HEK293 (cell line): Measurements from ENCODE around the gene PRKCD.

Experiments
- BCL6B ChIP-seq: fragments of 450-650 bp; formaldehyde crosslinking; IDR thresholded peaks from 2 replicates; pipeline ENCODE4 v1.5.1; 2017; ENCODE audit warnings: missing biosample characterization, missing genetic modification characterization
- SETDB1 ChIP-seq: IDR thresholded peaks from one replicate; pipeline ENCODE4 v1.6.1; 2017; ENCODE audit warnings: mild to moderate bottlenecking, low read length, moderate library complexity, mixed read lengths; ENCODE audit not compliant: insufficient read length
- ZBTB1 ChIP-seq: fragments of 450-650 bp; formaldehyde crosslinking; IDR thresholded peaks from 2 replicates; pipeline ENCODE4 v1.5.1; 2016; ENCODE audit warnings: missing biosample characterization, missing genetic modification characterization
- ZBTB21 ChIP-seq: fragments of 450-650 bp; formaldehyde crosslinking; IDR thresholded peaks from 2 replicates; pipeline ENCODE4 v1.5.1; 2017; ENCODE audit warnings: missing biosample characterization, missing genetic modification characterization
- ZFP37 ChIP-seq: fragments of 450-650 bp; formaldehyde crosslinking; IDR thresholded peaks from 2 replicates; pipeline ENCODE4 v1.5.1; 2016; ENCODE audit warnings: missing biosample characterization, missing genetic modification characterization
- ZNF184 ChIP-seq: fragments of 450-650 bp; IDR thresholded peaks from 2 replicates; pipeline ENCODE4 v1.5.1; 2018; ENCODE audit warnings: missing biosample characterization, mild to moderate bottlenecking, missing genetic modification characterization
- ZNF19 ChIP-seq: fragments of 450-650 bp; formaldehyde crosslinking; IDR thresholded peaks from 2 replicates; pipeline ENCODE4; 2016; ENCODE audit warnings: missing biosample characterization, missing genetic modification characterization, low read depth
- ZNF600 ChIP-seq: fragments of 450-650 bp; formaldehyde crosslinking; IDR thresholded peaks from 2 replicates; pipeline ENCODE4 v1.5.1; 2016; ENCODE audit warnings: missing biosample characterization, missing genetic modification characterization
- ZNF639 ChIP-seq: fragments of 450-650 bp; formaldehyde crosslinking; IDR thresholded peaks from 2 replicates; pipeline ENCODE4 v1.5.1; 2016; ENCODE audit warnings: missing biosample characterization, missing genetic modification characterization
- ZNF670 ChIP-seq: fragments of 450-650 bp; formaldehyde crosslinking; IDR thresholded peaks from 2 replicates; pipeline ENCODE4 v1.5.1; 2016; ENCODE audit warnings: missing biosample characterization, missing genetic modification characterization, low read depth
- ZNF701 ChIP-seq: fragments of 450-650 bp; formaldehyde crosslinking; IDR thresholded peaks from 2 replicates; pipeline ENCODE4 v1.5.1; 2016; ENCODE audit warnings: missing biosample characterization, missing genetic modification characterization
- TF ChIP-seq, protein P1 (sequence below): fragments of 450-650 bp; formaldehyde crosslinking; IDR thresholded peaks from 2 replicates; pipeline ENCODE4 v1.5.1; 2016; ENCODE audit warnings: missing biosample characterization, missing genetic modification characterization
- TF ChIP-seq, protein P2 (sequence below): fragments of 450-650 bp; formaldehyde crosslinking; IDR thresholded peaks from 2 replicates; pipeline ENCODE4 v1.5.1; 2016; ENCODE audit warnings: missing biosample characterization, missing genetic modification characterization

GRCh38 chr3:53215816-53216215, 54.8 kb downstream of the PRKCD start:
- TF ChIP-seq SETDB1 (no peak), ZNF600 (no peak), ZBTB21 (tag by site-specific recombination) (no peak), BCL6B (tag by site-specific recombination) (no peak), ZNF701 (tag by site-specific recombination) (no peak), ZNF19 (tag by site-specific recombination) (no peak), ZFP37 (tag by site-specific recombination) (no peak), ZNF184 (no peak), ZNF639 (tag by site-specific recombination) (no peak), ZNF670 (tag by site-specific recombination) (no peak), ZBTB1 (tag by site-specific recombination) (no peak)
- TF ChIP-seq, protein P1, sequence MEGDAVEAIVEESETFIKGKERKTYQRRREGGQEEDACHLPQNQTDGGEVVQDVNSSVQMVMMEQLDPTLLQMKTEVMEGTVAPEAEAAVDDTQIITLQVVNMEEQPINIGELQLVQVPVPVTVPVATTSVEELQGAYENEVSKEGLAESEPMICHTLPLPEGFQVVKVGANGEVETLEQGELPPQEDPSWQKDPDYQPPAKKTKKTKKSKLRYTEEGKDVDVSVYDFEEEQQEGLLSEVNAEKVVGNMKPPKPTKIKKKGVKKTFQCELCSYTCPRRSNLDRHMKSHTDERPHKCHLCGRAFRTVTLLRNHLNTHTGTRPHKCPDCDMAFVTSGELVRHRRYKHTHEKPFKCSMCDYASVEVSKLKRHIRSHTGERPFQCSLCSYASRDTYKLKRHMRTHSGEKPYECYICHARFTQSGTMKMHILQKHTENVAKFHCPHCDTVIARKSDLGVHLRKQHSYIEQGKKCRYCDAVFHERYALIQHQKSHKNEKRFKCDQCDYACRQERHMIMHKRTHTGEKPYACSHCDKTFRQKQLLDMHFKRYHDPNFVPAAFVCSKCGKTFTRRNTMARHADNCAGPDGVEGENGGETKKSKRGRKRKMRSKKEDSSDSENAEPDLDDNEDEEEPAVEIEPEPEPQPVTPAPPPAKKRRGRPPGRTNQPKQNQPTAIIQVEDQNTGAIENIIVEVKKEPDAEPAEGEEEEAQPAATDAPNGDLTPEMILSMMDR (tag by site-specific recombination), result no peak
- TF ChIP-seq, protein P2, sequence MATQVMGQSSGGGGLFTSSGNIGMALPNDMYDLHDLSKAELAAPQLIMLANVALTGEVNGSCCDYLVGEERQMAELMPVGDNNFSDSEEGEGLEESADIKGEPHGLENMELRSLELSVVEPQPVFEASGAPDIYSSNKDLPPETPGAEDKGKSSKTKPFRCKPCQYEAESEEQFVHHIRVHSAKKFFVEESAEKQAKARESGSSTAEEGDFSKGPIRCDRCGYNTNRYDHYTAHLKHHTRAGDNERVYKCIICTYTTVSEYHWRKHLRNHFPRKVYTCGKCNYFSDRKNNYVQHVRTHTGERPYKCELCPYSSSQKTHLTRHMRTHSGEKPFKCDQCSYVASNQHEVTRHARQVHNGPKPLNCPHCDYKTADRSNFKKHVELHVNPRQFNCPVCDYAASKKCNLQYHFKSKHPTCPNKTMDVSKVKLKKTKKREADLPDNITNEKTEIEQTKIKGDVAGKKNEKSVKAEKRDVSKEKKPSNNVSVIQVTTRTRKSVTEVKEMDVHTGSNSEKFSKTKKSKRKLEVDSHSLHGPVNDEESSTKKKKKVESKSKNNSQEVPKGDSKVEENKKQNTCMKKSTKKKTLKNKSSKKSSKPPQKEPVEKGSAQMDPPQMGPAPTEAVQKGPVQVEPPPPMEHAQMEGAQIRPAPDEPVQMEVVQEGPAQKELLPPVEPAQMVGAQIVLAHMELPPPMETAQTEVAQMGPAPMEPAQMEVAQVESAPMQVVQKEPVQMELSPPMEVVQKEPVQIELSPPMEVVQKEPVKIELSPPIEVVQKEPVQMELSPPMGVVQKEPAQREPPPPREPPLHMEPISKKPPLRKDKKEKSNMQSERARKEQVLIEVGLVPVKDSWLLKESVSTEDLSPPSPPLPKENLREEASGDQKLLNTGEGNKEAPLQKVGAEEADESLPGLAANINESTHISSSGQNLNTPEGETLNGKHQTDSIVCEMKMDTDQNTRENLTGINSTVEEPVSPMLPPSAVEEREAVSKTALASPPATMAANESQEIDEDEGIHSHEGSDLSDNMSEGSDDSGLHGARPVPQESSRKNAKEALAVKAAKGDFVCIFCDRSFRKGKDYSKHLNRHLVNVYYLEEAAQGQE (tag by site-specific recombination), result no peak
